SK-N-SH (cell line): ENCODE measurements around the gene CTSE. TPM values are rescaled to one million over a fixed set of nuclear protein-coding genes. Genes with fewer than 3 reads are reported as not detected.

Experiments
- CTCF ChIA-PET: fragments of 300-600, 350-600 bp; formaldehyde crosslinking; extraction: SDS; loops from one replicate; lab custom pipeline; 2021; lab: Yijun Ruan, JAX
- POLR2A ChIA-PET: fragments of 350-600 bp; sonication (Branson Sonifier 250); formaldehyde crosslinking; extraction: SDS; loops from one replicate; lab custom pipeline; 2020; ENCODE audit warnings: antibody characterized with exemption, inconsistent platforms; lab: Yijun Ruan, JAX
- DNase-seq: peaks from one replicate; pipeline ENCODE4 v3.0.0; 2012
- H2AFZ ChIP-seq: fragments of 200-600 bp; sonication (generic); 2 replicates; pipeline ENCODE4 v1.8.1; 2016; ENCODE audit warnings: antibody characterized with exemption, mild to moderate bottlenecking, low read depth
- H3F3A ChIP-seq: fragments of 200-600 bp; sonication (generic); replicated peaks from 2 replicates; pipeline ENCODE3; 2016; ENCODE audit warnings: antibody characterized with exemption, mild to moderate bottlenecking; ENCODE audit not compliant: insufficient read depth
- H3K27ac ChIP-seq, 2 experiments: fragments of 200-500 bp in 1 of 2; fragments of 200-600 bp in 1 of 2; sonication (Bioruptor generic) in 1 of 2; sonication (generic), shearing (Covaris generic) in 1 of 2; 2 replicates each; pipeline versions ENCODE4 v1.5.1 to v1.6.1; 2014 to 2016; ENCODE audit warnings: low read depth in 2 of 2, inconsistent platforms in 1 of 2, low read length in 1 of 2, mild to moderate bottlenecking in 1 of 2, mixed read lengths in 1 of 2
- H3K27me3 ChIP-seq: fragments of 200-600 bp; sonication (generic), shearing (Covaris generic); 2 replicates; pipeline ENCODE4 v1.6.1; 2016; ENCODE audit warnings: mixed run types; ENCODE audit not compliant: insufficient read depth
- H3K36me3 ChIP-seq, 2 experiments: fragments of 200-500 bp in 1 of 2; fragments of 200-600 bp in 1 of 2; sonication (Bioruptor generic) in 1 of 2; sonication (generic) in 1 of 2; replicated peaks in 1 of 2; 2 replicates each; pipeline versions ENCODE3 to v1.5.1; 2014 to 2016; ENCODE audit warnings: low read length in 1 of 2, mild to moderate bottlenecking in 1 of 2; ENCODE audit not compliant: insufficient read depth in 2 of 2, control insufficient read depth in 1 of 2
- H3K4me1 ChIP-seq, 2 experiments: fragments of 200-500 bp in 1 of 2; fragments of 200-600 bp in 1 of 2; sonication (Bioruptor generic) in 1 of 2; sonication (generic), shearing (Covaris generic) in 1 of 2; 2 replicates each; pipeline versions ENCODE4 v1.5.1 to v1.6.1; 2014 to 2016; ENCODE audit warnings: low read depth in 1 of 2, low read length in 1 of 2, mixed run types in 1 of 2; ENCODE audit not compliant: insufficient read depth in 2 of 2, control insufficient read depth in 1 of 2
- H3K4me2 ChIP-seq: fragments of 200-600 bp; sonication (generic), shearing (Covaris generic); 2 replicates; pipeline ENCODE4 v1.6.1; 2017; ENCODE audit warnings: mixed run types
- H3K4me3 ChIP-seq, 2 experiments: fragments of 200-500 bp in 1 of 2; fragments of 200-600 bp in 1 of 2; sonication (Bioruptor generic) in 1 of 2; sonication (generic), shearing (Covaris generic) in 1 of 2; 2 replicates each; pipeline versions ENCODE4 v1.5.1 to v1.8.1; 2014 to 2016; ENCODE audit warnings: low read depth in 2 of 2, inconsistent platforms in 1 of 2, low read length in 1 of 2, mild to moderate bottlenecking in 1 of 2, mixed read lengths in 1 of 2, moderate library complexity in 1 of 2
- H3K79me2 ChIP-seq: fragments of 200-600 bp; sonication (generic); 2 replicates; pipeline ENCODE4 v1.8.1; 2017; ENCODE audit warnings: mild to moderate bottlenecking; ENCODE audit not compliant: insufficient read depth
- H3K9ac ChIP-seq: fragments of 200-600 bp; sonication (generic); 2 replicates; pipeline ENCODE4 v1.6.1; 2017; ENCODE audit warnings: mixed run types
- H3K9me2 ChIP-seq: fragments of 200-600 bp; sonication (generic); 2 replicates; pipeline ENCODE4 v1.6.1; 2017; ENCODE audit warnings: mixed run types
- H3K9me3 ChIP-seq: fragments of 200-600 bp; sonication (generic); 2 replicates; pipeline ENCODE4 v1.6.1; 2017; ENCODE audit warnings: mixed run types, mild to moderate bottlenecking, moderate library complexity
- H4K20me1 ChIP-seq: fragments of 200-600 bp; sonication (generic); 2 replicates; pipeline ENCODE4 v1.6.1; 2017; ENCODE audit warnings: mild to moderate bottlenecking, mixed run types; ENCODE audit not compliant: insufficient read depth
- ELF1 ChIP-seq: IDR thresholded peaks from 2 replicates; pipeline ENCODE4 v1.4.0; 2012
- EP300 ChIP-seq, 2 experiments: IDR thresholded peaks; 2 replicates each; pipeline versions ENCODE4 v1.4.0 to v1.6.1; 2012; ENCODE audit warnings: borderline replicate concordance in 1 of 2, low read depth in 1 of 2, low read length in 1 of 2
- EZH2phosphoT487 ChIP-seq: fragments of 200-600 bp; sonication (generic); IDR thresholded peaks from 2 replicates; pipeline ENCODE4 v1.6.1; 2017; ENCODE audit warnings: low read depth, mixed run types, mild to moderate bottlenecking, antibody characterized with exemption, moderate library complexity, borderline replicate concordance
- FOXM1 ChIP-seq: IDR thresholded peaks from 2 replicates; pipeline ENCODE4 v1.4.0; 2012; ENCODE audit warnings: low read depth, mild to moderate bottlenecking
- GATA2 ChIP-seq: sonication (generic); formaldehyde crosslinking; IDR thresholded peaks from 2 replicates; pipeline ENCODE4 v1.5.0; 2020; ENCODE audit warnings: mild to moderate bottlenecking, missing genetic modification reagents
- JUND ChIP-seq: IDR thresholded peaks from 2 replicates; pipeline ENCODE4 v1.4.0; 2012
- NFIC ChIP-seq: IDR thresholded peaks from 2 replicates; pipeline ENCODE4 v1.4.0; 2012; ENCODE audit warnings: borderline replicate concordance
- NRF1 ChIP-seq: IDR thresholded peaks from 2 replicates; pipeline ENCODE4 v1.6.1; 2012; ENCODE audit warnings: low read depth, mild to moderate bottlenecking, low read length
- TAF1 ChIP-seq: IDR thresholded peaks from 2 replicates; pipeline ENCODE4 v1.6.1; 2012; ENCODE audit warnings: low read depth, mild to moderate bottlenecking, low read length, moderate library complexity, borderline replicate concordance
- WGBS: methylation state at CpG from one replicate; pipeline ENCODE4 v1.1.6; 2017; ENCODE audit warnings: low lambda C conversion rate; 5-methylcytosine and 5-hydroxymethylcytosine counted together
- polyA plus RNA-seq, 3 experiments: library from polyadenylated mRNA; depleted of rRNA; stranded (reverse); fragments of >200 nt; gene quantifications; 2 replicates each; pipeline ENCODE4 v1.2.3, GENCODE V29; 2012
- TF ChIP-seq, protein P1 (sequence below): fragments of 200-600 bp; sonication (generic); IDR thresholded peaks from 2 replicates; pipeline ENCODE4 v1.6.1; 2017; ENCODE audit warnings: antibody characterized with exemption, mild to moderate bottlenecking, moderate library complexity
- TF ChIP-seq, protein P2 (sequence below): IDR thresholded peaks from 2 replicates; pipeline ENCODE4 v1.4.0; 2012; ENCODE audit warnings: low read depth, borderline replicate concordance
- TF ChIP-seq, protein P3 (sequence below): IDR thresholded peaks from 2 replicates; pipeline ENCODE4 v1.6.1; 2012; ENCODE audit warnings: mild to moderate bottlenecking, low read depth, low read length, moderate library complexity

The CTSE gene
- polyA plus RNA-seq, 1 of the 3 experiments (the other 2 are of a cell fraction), result not detected

DNA sequence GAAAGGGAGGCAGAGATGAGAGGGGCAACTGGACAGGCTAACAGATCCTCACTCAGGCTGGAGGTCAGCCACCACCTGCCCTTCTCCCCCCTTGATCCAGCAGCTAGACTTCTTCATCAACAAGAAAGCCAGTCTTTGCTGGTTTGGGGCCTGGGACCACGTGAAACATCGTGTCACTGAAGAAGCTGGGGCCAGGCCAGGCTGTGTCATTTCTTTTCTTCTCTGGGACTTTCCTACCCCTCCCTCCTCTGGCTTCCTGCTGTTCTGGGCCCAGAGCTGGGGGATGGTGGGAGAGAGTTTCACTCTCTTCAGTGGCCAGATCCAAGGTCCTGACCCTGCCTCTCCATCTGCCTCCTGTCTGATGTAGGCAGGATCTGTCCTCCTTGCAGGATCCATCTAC is 62.3 kb downstream of the CTSE start:
- Histone ChIP-seq H3K4me1 (no peaks in the 10 kb centered on the region), H3K36me3 (no peaks in the 10 kb centered on the region), H3K9me3 (no peaks in the 10 kb centered on the region), H3F3A (no peaks in the 10 kb centered on the region), H3K9ac (no peak overlapping the region), H3K79me2 (no peaks in the 10 kb centered on the region), H3K27ac (no peak overlapping the region), H3K9me2 (no peaks in the 10 kb centered on the region), H3K27me3 (peaks cover 32% of the 10 kb centered on the region; the same call in 1 of the 2 replicates), H3K4me2 (no peak overlapping the region), H2AFZ (no peak overlapping the region), H4K20me1 (no peaks in the 10 kb centered on the region), H3K4me3 (no peak overlapping the region)
- ChIA-PET CTCF (interaction anchor here (0.9 to 22.3 kb wide), 5 partner anchors 10 to 43 kb away, joined by 3 to 197 read pairs (median 3); no protein-coding TSS in a partner anchor), POLR2A (no interaction called here)
- TF ChIP-seq, protein P1, sequence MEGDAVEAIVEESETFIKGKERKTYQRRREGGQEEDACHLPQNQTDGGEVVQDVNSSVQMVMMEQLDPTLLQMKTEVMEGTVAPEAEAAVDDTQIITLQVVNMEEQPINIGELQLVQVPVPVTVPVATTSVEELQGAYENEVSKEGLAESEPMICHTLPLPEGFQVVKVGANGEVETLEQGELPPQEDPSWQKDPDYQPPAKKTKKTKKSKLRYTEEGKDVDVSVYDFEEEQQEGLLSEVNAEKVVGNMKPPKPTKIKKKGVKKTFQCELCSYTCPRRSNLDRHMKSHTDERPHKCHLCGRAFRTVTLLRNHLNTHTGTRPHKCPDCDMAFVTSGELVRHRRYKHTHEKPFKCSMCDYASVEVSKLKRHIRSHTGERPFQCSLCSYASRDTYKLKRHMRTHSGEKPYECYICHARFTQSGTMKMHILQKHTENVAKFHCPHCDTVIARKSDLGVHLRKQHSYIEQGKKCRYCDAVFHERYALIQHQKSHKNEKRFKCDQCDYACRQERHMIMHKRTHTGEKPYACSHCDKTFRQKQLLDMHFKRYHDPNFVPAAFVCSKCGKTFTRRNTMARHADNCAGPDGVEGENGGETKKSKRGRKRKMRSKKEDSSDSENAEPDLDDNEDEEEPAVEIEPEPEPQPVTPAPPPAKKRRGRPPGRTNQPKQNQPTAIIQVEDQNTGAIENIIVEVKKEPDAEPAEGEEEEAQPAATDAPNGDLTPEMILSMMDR, result no peak
- TF ChIP-seq NRF1 (no peak), TAF1 (no peak), FOXM1 (no peak), ELF1 (no peak), JUND (no peak), NFIC (no peak), EZH2phosphoT487 (no peak), EP300 (IDR thresholded peaks at IDR 0.05; ENCODE audit: borderline replicate concordance in 1 of 2, low read depth in 1 of 2, low read length in 1 of 2) (no peak), GATA2 (CRISPR knock-in tag) (no peak)
- TF ChIP-seq, protein P2, sequence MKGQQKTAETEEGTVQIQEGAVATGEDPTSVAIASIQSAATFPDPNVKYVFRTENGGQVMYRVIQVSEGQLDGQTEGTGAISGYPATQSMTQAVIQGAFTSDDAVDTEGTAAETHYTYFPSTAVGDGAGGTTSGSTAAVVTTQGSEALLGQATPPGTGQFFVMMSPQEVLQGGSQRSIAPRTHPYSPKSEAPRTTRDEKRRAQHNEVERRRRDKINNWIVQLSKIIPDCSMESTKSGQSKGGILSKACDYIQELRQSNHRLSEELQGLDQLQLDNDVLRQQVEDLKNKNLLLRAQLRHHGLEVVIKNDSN, result no peak
- TF ChIP-seq, protein P3, sequence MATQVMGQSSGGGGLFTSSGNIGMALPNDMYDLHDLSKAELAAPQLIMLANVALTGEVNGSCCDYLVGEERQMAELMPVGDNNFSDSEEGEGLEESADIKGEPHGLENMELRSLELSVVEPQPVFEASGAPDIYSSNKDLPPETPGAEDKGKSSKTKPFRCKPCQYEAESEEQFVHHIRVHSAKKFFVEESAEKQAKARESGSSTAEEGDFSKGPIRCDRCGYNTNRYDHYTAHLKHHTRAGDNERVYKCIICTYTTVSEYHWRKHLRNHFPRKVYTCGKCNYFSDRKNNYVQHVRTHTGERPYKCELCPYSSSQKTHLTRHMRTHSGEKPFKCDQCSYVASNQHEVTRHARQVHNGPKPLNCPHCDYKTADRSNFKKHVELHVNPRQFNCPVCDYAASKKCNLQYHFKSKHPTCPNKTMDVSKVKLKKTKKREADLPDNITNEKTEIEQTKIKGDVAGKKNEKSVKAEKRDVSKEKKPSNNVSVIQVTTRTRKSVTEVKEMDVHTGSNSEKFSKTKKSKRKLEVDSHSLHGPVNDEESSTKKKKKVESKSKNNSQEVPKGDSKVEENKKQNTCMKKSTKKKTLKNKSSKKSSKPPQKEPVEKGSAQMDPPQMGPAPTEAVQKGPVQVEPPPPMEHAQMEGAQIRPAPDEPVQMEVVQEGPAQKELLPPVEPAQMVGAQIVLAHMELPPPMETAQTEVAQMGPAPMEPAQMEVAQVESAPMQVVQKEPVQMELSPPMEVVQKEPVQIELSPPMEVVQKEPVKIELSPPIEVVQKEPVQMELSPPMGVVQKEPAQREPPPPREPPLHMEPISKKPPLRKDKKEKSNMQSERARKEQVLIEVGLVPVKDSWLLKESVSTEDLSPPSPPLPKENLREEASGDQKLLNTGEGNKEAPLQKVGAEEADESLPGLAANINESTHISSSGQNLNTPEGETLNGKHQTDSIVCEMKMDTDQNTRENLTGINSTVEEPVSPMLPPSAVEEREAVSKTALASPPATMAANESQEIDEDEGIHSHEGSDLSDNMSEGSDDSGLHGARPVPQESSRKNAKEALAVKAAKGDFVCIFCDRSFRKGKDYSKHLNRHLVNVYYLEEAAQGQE, result no peak
- WGBS, result 23% methylated on average over 2 of the region's 2 CpGs
- DNase-seq, result no peak
